Activated CD4-positive, CD25-positive, alpha-beta regulatory T cell treated with anti-CD3 and anti-CD28 coated beads, Interleukin-2, amount 50 U/mL, for 72 hours (primary cell): ENCODE data around the gene PARVG.
"Not testable (repeated sequence)": the region's sequence is repeated elsewhere in the genome, so short reads cannot be mapped to it uniquely, and the experiment has no call there.

Experiments
- DNase-seq: peaks from one replicate; pipeline ENCODE4 v3.0.0; 2021

The PARVG gene

DNA sequence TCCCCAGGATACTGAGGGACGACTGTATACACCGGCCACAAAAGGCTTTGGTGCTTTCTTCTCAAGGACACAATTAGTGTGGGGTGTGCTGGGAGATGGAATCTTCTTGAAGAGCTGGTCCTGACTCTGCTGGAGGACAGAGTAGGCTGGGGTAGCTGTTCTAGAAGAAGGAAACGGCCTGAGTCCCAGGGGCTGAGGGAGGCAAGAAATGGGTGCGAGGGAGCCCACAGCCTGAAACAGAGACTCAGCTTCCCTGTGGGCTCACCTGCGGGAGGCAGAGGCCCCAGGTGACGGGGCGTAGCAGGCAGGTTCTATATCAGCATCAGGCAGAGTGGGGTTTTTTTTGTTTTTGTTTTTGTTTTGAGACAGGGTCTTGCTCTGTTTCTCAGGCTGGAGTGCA, 36.6 kb downstream of the PARVG start:
- DNase-seq = no peak

DNA sequence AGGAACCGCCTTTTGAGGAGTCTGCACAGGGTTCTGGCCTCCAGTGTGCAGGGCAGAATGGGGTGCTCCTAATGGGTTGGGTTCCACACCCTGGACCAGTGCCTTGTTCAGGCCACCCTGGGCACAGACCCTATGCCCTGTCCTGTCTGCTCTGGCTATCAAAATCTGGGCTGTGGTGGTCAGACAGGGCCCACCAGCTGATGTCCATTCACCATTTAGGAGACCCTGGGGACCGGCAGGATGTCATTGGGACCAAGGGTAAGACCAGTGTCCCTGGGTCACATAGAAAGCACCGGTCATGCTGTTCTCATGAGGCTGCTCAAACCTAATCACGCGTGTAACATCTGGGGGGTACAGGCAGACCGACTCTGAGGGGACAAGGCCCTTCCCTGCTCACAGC, 37.3 kb downstream of the PARVG start:
- DNase-seq = no peak

DNA sequence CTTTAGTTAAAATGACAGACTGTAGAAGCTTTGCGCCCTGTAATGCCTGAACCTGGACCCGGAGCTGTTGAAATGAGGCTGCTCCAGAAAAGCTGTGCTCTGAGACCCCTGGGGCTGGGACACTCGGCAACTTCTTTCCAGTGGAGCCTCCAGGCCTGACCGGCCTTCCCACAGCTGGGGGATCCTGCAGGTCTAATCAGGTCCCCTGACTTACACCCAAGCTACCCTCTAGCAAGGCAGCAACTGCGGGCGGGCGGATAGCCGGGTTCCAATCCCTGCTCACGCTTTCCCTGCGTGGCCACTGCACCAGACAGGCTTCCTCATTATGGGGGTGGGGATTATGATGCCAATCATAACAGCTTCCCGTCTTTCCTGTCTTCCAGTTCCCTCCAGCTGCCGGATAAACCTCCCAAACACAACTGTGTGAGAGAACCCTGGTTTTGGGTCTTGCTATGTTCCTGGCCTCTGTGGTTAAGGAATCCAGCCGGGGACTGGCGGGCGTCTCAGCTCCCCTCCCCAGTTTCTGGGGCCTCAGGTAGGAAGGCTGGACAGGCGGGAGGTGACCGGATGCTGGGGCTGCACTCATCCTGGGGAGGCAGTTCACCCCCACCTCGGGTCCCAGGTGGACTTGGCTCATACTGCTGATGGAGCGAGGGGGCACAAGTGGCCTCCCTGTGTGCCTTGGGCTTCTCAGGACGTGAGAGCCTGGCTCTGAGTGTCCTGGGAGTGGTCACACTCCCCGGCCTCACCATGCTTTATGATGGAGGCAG, 38.6 kb downstream of the PARVG start:
- no peak for DNase-seq

DNA sequence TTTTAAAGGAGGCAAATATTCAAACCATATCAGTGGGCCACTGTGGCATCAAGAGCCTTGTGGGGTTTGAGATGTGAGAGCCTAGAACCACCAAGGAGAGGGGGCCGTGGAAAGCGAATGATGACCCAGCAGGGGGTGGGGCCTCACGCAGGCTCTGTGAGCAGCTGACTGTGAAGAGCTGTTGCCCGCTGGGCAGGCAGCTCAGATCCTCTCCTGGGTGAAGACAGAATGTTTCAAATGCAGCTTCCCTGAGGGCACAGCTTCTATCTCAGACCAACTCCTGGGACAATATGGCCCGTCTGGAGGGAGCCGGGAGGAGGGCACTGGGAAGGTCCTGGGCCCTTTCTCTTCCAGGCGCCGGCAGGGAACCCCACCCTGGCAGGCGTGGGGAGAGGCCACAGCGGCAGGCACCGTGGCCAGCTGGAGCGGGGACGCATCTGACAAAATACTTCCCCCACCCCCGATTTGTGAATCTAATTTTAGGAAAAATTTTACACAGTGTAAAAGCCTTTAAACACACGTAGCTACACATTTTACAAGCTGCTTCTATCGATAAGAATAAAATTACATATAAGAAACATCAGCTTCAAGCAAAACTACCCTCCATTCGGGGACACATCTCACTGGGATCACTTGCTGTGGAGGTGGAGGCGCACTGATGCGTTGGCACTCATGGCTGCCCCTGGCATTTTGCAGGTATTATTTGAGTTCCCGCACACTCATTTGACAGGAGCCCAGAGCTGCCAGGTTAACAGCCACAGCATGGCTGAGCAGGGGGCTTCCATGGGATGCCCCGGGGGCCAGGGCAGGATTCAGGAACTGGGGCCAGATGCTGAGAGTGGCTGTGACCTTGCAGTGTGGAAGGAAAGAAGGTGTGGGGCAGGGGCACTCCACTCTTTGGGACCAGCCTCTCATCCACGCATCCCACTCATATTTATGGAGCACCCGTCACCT, 40.3 kb downstream of the PARVG start:
- no peak for DNase-seq

DNA sequence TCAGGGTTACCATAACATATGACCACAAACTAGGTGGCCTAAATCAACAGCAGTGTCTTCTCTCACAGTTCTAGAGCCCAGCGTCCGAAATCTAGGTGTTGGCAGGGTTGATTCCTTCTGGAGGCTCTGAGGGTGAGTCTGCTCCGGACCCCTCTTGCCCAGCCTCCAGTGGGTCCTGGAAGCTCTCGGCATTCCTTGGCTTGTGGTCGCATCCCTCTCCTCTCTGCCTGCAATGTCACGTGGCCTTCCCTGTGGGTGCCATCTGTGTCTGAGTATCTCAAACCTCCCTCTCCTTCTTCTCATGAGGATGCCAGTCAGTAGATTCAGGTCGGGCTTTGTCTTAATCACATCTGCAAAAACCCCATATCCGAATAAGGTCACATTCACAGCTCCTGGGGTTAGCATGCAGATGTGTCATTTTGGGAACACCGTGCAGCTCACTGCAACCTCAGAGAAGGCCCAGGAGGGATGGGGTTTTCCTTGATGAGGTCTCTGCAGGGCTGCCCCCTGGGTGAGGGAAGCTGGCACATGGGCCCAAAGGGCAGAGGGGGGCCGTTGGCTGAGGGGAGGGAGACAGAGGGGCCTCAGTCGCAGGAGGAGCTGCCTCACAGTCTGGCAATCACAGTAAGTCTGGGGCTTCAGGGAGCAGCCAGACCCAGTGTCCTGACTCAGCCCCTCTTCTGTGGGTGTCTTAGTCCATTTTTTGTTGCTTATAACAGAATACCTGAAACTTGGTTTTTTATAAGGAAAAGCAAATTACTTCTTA, 41.2 kb downstream of the PARVG start:
- no peak for DNase-seq

DNA sequence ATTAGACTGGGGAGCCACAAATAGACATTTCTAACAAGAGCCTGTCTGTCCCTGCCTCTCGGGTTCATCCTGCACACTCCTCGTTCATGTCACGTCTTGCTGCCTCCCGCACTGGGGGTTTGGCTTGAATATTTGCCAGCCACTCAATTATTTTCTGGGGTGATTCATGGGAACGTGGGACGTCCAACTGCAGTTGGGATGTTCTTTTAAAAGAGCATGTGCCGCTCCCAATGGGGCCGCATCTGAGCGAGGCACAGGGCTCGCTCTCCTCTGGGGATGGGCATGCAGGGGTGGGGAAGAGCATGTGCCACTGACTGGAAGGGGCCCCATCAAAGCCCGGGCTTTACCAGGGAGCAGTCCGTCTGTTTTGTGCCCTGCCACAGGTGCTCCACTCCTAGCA, 43.4 kb downstream of the PARVG start:
- DNase-seq = no peak

DNA sequence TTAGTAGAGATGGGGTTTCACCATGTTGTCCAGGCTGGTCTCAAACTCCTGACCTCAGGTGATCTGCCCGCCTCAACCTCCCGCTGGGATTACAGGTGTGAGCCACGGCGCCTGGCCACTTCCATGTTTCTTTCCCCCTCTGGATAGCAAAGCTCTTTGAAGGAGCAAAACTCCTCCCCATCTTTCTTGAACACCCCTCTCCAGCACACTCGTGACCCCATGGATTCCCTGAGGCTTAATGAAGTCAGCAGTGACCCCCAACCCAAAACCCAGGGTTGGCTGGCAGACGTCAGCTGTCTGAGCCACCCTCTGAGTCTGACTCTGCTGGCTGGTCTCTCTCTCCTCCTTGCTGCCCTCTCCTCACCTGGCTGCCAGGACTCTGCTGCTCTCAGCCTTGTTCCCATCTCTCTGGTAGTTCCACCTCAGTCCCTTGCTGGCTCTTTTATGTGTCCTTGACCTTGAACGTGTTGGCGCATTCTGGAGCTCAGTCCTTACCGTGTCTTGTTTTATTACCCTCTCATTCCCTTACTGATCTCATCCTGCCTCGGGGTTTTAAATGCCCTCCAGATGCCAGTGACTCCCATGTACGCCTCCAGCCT, 44.5 kb downstream of the PARVG start:
- DNase-seq = no peak

DNA sequence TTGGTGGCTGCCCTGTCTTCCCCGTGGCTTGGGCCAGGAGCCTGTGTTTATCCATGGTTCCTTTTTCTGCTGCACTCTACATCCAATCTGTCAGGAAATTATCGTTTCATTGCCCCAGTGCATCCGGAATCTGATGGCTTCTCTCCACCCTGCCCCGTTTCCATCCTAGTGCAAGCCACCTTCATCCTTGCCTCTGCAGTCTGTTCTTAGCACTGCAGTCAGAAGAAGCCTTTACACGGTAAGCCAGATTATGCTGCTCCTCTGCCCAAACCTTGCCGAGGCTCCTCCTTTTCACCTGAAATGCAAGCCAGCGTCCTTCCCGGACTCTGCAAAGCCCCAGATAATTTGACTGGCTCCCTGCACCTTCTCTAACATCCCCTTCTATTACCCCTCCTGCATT, 45.1 kb downstream of the PARVG start:
- no peak for DNase-seq

DNA sequence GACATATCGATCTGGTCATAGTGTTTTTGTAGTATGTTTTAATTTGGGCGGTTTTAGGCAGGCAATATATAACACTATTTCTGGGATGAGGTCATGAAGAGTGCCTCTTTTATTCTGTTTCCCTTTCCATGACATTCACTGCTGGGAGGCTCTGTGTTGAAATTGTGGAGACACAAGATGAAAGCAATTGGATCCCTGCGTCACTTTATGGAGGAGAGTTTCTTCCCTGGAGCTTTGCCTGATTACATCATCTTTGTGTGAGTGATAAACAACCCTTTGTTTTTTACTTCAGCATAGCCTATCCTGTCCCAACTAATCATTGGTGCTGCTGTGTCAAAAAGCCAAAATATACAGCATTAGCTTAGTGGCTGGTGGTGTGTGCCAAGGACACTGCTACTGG, 48.6 kb downstream of the PARVG start:
- no peak for DNase-seq

DNA sequence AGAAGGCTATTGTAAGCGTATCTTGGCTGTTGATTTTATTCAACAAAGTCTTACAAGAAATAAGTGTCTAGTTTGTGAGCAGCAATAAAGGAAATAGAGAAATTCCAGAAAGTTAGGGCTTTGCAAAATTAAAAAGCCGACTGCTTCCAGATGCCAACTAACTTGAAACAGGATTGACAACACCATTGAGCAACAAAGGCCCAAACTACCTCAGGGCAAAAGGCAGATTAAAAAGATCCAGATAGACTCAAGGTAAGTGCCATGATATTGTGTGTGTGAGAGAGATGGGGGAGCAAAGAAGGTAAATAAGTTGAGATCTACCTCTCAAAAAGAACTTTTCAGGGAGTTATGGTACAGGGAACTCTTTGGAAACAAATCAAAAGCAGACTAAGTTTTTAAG, 49.1 kb downstream of the PARVG start:
- no peak for DNase-seq

DNA sequence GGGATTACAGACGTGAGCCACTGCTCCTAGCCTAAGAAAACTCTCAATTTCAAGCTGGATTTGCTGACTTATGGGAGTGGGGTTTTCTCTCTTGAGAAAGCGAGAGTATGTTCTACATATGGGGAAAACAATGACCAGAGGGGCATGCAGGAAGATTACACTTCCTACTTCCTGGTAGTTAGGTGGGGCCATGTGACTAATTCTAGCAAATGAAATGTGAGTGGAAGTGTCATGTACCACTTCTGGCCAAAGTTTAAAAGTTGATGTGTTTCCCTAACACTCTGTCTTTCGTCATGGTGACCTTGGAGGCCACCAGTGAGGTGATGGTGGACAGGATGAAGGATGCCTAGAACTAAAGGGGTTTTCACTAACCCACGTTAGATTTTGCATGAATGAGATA, 50.5 kb downstream of the PARVG start:
- DNase-seq = no peak

DNA sequence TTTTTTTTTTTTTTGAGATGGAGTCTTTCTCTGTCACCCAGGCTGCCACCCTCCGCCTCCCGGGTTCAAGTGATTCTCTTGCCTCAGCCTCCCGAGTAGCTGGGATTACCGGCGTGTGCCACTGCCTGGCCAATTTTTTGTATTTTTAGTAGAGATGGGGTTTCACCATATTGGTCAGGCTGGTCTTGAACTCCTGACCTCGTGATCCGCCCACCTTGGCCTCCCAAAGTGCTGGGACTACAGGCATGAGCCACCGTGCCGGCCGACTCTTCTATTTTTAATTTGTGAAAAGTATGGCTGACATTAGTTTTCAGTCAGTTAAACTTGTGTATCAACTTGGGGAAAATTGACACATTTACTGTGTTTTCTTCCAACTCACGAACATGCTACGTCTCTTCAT, 53.6 kb downstream of the PARVG start:
- DNase-seq = not testable (repeated sequence)

DNA sequence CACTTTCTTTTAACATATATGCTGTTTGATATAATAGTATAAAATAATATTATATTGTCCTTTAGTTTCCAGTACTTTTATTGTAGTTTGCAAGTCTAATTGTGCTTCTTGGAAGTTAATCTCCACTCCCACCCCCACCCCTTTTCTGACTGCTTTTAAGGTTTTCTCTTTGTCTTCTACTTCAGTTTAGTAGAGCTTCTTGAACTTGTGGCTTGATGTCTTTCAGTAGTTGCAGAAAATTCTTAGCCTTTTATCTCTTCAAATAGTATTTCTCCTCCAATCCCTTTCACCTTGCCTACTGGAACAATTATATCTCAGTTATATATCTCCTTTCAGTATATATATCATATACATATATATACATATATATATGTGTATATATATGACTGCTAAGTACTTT, 56.6 kb downstream of the PARVG start:
- DNase-seq = no peak

DNA sequence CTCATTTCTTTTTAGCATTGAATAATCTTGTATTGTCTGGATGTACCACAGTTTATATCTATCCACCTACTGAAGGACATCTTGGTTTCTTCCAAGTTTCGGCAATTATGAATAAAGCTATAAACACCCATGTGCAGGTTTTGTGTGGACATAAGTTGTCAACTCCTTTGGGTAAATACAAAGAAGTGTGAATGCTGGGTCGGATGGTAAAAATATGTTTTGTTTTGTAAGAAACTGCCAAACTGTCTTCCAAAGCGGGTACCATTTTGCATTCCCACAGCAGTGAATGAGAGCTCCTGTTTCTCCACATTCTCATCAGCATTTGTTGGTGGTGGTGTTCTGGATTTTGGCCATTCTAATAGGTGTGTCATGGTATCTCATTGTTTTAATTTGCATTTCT, 60.4 kb downstream of the PARVG start:
- DNase-seq = not testable (repeated sequence)

DNA sequence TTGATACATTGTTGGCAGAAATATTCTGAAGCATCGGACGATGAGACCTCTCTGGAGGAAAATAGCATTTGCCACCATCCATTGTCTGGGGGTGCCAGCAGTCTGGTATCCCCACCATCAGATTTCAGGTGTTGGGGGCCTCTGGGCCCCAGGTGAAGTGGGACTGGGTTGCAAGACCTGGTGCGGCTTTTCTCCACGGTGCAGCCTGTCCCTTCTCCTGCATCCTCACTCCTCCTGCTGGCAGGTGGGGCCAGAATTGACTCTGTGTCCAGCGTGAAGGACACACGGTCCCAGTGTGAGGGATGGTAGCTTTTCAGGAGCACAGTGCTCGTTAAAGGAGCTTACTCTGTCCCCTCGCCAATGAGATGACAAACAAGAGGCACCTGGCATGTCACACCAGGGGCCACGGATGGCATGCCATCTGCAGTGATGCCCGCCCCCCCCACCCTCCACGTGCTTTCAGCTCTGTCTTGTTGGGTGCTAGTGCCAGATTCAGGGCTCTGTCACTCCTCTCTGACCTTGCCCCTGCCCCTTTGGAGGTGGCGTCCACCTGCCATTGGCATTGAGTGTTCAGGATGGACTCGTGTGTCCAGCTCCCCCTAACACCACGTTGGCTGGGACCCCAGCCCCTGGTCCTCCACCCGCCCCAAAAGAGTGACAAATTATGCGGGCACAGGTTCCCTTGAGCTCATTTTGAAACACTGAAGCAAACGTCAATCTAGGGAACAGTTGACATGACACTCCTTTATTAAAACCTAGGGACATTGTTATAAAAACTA, 62.4 kb downstream of the PARVG start:
- DNase-seq = no peak

DNA sequence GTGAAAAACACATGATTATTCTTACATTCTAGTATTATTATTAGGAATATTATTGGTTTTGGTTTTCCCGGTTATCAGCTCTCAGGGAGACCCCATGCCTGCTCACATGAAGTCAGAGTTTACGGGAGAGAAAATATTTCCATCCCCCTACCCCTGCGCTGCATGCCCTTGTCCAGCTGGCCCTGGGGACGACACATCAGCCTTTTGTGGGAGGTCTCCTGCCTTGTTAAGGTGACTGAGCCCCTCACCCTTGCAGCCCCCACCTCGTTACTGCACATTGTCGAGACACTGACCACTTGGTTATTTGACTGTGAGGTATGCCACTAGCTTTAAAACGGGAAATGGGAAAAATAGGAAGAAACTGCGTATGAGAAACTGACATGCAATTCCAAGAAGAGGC, 63.0 kb downstream of the PARVG start:
- DNase-seq = no peak

DNA sequence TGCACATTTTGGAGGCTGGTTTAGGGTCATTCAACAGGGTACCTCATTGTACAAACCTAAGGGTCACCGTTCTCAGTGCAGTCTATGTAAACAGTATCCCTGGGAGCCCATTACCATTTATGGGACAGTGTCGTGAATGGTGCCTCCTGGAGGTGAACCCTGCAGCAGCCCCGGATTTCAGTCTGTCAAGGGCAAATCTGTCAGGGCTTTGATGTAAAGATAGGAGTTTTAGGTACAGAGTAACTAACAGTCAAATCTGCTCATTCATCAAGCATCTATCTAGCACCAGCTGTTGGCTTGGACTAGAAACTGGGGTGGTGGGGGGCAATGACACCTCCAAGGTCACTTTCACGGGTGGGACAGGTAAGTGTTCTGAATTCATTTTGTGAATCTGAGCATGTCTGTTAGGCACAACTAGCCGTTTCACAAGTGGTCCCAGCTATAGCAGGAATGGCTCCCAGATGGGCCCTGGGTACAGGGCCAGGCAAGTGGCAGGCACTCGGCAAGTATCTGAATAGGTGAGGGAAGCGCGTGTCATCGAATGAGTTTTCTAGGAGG, 63.6 kb downstream of the PARVG start:
- no peak for DNase-seq

DNA sequence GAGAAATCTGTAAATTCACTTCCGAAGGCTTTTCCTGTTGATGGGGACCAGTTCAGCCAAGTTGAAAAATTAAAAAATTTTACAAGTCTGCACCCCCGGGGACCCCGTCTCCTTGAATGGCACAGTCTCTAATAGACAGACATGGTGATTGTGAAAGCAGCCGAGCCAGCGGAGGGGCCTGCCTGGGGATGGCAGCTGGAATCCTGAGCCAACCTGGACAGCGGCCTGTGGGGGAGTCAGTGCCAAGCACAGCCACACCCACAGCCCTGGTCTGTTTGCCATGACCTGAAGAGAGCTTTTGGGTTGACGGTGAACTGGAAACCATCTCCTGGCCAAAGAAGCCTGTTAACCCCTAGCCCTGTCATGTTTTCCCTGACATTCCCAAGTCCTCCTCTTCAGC, 64.7 kb downstream of the PARVG start:
- no peak for DNase-seq

DNA sequence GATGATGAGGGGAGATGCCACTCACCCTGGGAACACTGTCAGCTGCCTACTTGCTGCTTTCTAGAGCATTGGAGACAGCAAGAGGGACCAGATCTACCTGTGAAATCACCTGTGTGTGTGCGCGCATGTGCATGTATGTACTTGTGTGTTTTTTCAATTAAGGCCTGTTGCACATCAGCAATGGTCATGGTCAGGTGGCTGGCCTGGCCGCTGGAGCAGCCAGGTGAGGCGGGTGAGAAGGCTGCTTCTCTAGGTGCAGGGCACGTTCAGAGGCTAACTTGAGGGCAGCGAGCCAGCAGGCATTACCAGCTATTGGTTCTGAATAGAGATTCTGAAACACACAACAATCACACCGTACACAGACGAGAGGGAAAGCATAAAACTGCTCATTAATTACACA, 65.1 kb downstream of the PARVG start:
- DNase-seq = no peak

DNA sequence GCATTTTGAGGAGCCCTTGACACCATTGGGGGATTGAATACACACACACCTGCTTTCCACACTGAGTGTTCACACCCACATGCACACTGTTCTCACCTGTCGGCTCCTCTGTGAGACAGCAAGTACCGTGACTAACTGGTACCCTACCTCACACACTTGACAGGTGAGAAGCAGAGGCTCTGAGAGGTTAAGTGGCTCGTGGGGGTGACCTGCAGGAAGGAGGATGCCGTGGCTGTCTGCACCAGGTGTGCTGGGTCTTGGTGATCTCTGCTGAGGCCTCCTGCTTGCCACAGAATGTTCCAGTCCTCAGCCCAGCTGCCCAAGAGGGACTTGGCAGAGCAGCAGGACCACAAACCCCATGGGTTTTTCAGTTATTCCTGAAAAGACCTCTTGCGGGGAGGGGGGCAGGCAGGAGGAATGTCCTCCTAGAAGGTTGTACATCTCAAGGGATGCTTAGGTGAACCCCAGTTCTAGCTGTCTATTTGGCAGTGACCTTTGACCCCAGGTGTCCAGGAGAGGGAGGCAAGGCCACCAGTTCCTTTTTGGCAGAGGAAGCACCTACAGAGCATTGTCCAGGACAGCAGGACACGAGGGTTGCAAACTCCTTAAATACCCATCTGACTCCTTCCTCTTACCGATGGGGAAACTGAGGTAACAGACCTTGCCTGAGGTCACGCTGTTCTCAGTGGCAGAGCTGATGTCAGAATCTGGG, 66.0 kb downstream of the PARVG start:
- no peak for DNase-seq

DNA sequence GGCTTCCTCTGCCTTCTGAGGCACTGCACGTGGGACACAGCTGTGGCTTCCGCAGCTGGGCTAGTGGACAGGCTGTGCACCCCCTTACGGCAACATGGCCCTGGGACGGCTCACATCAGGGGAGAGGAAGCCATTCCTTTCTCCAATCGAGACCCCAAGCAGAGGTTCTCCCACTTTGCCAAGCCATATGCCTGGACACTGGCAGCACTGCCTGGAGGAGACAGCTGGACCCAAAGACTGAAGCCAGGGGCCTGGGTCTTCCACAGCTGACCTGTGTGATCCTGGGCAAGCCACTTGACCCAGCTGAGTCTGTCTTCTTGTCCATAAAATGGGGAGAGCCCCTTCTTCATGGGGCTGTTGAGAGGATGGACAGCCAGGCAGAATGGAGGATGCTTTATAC, 66.6 kb downstream of the PARVG start:
- no peak for DNase-seq
